PC-9 (cell line): ENCODE results near the gene GZMM. TPM values are rescaled to one million over a fixed set of nuclear protein-coding genes. Genes with fewer than 3 reads are reported as not detected.

Experiments used
- BruUV-seq: library from RNA; stranded (reverse); fragments of 400-500 nt; replicated peaks from 2 replicates; lab custom pipeline; 2021; lab: Mats Ljungman, UMichigan
- CTCF ChIA-PET: fragments of 300-600 bp; sonication (Branson Sonifier 250); formaldehyde crosslinking; loops from one replicate; lab custom pipeline; 2022; ENCODE audit warnings: antibody characterized with exemption; lab: Charles Lee
- POLR2A ChIA-PET: fragments of 300-600 bp; sonication (Branson Sonifier 250); formaldehyde crosslinking; loops from one replicate; lab custom pipeline; 2022; ENCODE audit warnings: antibody characterized with exemption; ENCODE audit not compliant: unreplicated experiment; lab: Charles Lee
- DNase-seq, 2 experiments: peaks; one replicate each; pipeline versions ENCODE4 v3.0.0 to v3.0.0-alpha.2; 2015 to 2022; ENCODE audit warnings: mixed read lengths in 1 of 2
- H2AFZ ChIP-seq: fragments of 200-600 bp; sonication (generic); 2 replicates; pipeline ENCODE4 v1.8.1; 2017; ENCODE audit warnings: antibody characterized with exemption
- H3F3A ChIP-seq: fragments of 200-600 bp; sonication (generic); 2 replicates; pipeline ENCODE4 v1.8.1; 2017; ENCODE audit warnings: antibody characterized with exemption, mild to moderate bottlenecking, low read depth; ENCODE audit not compliant: insufficient read depth
- H3K27ac ChIP-seq: fragments of 200-600 bp; sonication (generic); 2 replicates; pipeline ENCODE4 v1.6.1; 2016; ENCODE audit warnings: mixed run types
- H3K27me3 ChIP-seq: fragments of 200-600 bp; sonication (generic); 2 replicates; pipeline ENCODE4 v1.6.1; 2016; ENCODE audit warnings: low read depth, mixed run types; ENCODE audit not compliant: insufficient read depth
- H3K36me3 ChIP-seq: fragments of 200-600 bp; sonication (generic); 2 replicates; pipeline ENCODE4 v1.6.1; 2016; ENCODE audit warnings: low read depth, mixed run types
- H3K4me1 ChIP-seq: fragments of 200-600 bp; sonication (generic); replicated peaks from 2 replicates; pipeline ENCODE4 v1.6.1; 2016; ENCODE audit warnings: mixed run types; ENCODE audit not compliant: insufficient read depth
- H3K4me2 ChIP-seq: fragments of 200-600 bp; sonication (generic); 2 replicates; pipeline ENCODE4 v1.6.1; 2017; ENCODE audit warnings: mixed run types
- H3K4me3 ChIP-seq: fragments of 200-600 bp; sonication (generic); 2 replicates; pipeline ENCODE4 v1.6.1; 2016; ENCODE audit warnings: mixed run types
- H3K79me2 ChIP-seq: fragments of 200-600 bp; sonication (generic); 2 replicates; pipeline ENCODE4 v1.6.1; 2017; ENCODE audit warnings: low read depth, mixed run types
- H3K9me2 ChIP-seq: fragments of 200-600 bp; sonication (generic); 2 replicates; pipeline ENCODE4 v1.8.1; 2017; ENCODE audit warnings: mild to moderate bottlenecking; ENCODE audit not compliant: insufficient read depth
- H3K9me3 ChIP-seq: fragments of 200-600 bp; sonication (generic); 2 replicates; pipeline ENCODE4 v1.8.1; 2016; ENCODE audit warnings: low read depth; ENCODE audit not compliant: insufficient read depth
- H4K20me1 ChIP-seq: fragments of 200-600 bp; sonication (generic); 2 replicates; pipeline ENCODE4 v1.8.1; 2017; ENCODE audit not compliant: insufficient read depth
- EZH2 ChIP-seq: fragments of 200-600 bp; sonication (generic); IDR thresholded peaks from 2 replicates; pipeline ENCODE4 v1.8.0; 2017; ENCODE audit warnings: antibody characterized with exemption, low read depth
- intact Hi-C: fragments of 100-400 bp; cut with micrococcal nuclease; formaldehyde crosslinking; loops from one replicate; pipeline ENCODE4 v1.10.0; 2022; ENCODE audit not compliant: unreplicated experiment
- total RNA-seq: library from RNA; stranded (reverse); gene quantifications from 2 replicates; pipeline ENCODE4 v1.2.3, GENCODE V29; 2021
- TF ChIP-seq, protein P1 (sequence below): fragments of 200-600 bp; sonication (generic); conservative IDR thresholded peaks from 2 replicates; pipeline ENCODE4 v1.6.1; 2017; ENCODE audit warnings: mixed run types, antibody characterized with exemption, mild to moderate bottlenecking, moderate library complexity

The GZMM gene
- total RNA-seq, 1 experiment from 2014 or later: 0.39 TPM

GRCh38 chr19:593505-593904 lies 49.7 kb downstream of the GZMM start:
- H3K4me3 ChIP-seq: no peak overlapping the region
- H3K27ac ChIP-seq: no peak overlapping the region
- peaks cover 9% of the 10 kb centered on the region; the same call in 1 of the 2 replicates for H3F3A ChIP-seq
- TF ChIP-seq, protein P1, sequence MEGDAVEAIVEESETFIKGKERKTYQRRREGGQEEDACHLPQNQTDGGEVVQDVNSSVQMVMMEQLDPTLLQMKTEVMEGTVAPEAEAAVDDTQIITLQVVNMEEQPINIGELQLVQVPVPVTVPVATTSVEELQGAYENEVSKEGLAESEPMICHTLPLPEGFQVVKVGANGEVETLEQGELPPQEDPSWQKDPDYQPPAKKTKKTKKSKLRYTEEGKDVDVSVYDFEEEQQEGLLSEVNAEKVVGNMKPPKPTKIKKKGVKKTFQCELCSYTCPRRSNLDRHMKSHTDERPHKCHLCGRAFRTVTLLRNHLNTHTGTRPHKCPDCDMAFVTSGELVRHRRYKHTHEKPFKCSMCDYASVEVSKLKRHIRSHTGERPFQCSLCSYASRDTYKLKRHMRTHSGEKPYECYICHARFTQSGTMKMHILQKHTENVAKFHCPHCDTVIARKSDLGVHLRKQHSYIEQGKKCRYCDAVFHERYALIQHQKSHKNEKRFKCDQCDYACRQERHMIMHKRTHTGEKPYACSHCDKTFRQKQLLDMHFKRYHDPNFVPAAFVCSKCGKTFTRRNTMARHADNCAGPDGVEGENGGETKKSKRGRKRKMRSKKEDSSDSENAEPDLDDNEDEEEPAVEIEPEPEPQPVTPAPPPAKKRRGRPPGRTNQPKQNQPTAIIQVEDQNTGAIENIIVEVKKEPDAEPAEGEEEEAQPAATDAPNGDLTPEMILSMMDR: no peak
- TF ChIP-seq EZH2: no peak
- CTCF ChIA-PET: no interaction called here
- H2AFZ ChIP-seq: no peak overlapping the region
- intact Hi-C loops: no loop called here
- no peaks in the 10 kb centered on the region for H3K36me3 ChIP-seq
- no peaks in the 10 kb centered on the region for H3K9me3 ChIP-seq
- no peak overlapping the region for H3K4me2 ChIP-seq
- H3K9me2 ChIP-seq: no peaks in the 10 kb centered on the region
- H3K79me2 ChIP-seq: no peaks in the 10 kb centered on the region
- BruUV-seq: no TSS peak
- POLR2A ChIA-PET: no interaction called here
- peaks cover 6% of the 10 kb centered on the region for H4K20me1 ChIP-seq
- H3K27me3 ChIP-seq: peaks cover 31% of the 10 kb centered on the region
- DNase-seq: no peak
- H3K4me1 ChIP-seq: peaks cover 8% of the 10 kb centered on the region; the same call in 1 of the 2 replicates

DNA sequence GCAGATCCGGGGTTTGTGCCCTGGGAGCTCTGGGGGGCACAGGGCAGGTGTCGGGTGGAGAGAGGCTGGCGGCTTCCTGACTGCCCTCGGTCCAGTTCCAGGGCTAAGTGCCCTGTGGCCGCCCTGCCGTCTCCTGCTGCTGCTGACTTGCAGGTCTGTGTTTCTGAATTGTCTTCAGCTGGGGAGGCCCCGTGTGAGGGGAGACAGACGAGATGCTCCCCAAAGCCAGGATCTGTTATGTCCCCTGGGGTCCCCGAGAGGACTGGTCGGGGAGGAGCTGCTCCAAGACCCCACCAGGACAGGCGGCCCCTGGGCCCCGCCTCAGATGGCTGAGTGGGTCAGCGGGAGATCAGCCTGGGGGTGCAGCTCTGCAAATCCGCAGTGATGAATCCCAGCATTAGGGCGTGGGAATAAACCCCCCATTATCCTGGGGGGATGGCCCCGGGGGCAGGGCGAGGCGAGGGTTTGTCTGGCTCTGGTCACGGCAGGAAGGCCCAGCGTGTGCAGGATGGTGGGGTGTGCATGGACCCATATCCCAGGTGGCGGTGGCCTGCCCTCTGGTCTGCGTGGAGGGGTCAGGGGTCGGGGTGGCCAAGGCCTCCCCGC lies 50.5 kb downstream of the GZMM start:
- ChIA-PET CTCF (no interaction called here), POLR2A (no interaction called here)
- no peaks in the 10 kb centered on the region for H3K9me3 ChIP-seq
- no peak overlapping the region for H3K4me2 ChIP-seq
- intact Hi-C loops: no loop called here
- no peak for TF ChIP-seq EZH2
- TF ChIP-seq, protein P1: no peak
- no peaks in the 10 kb centered on the region for H3K79me2 ChIP-seq
- H4K20me1 ChIP-seq: peaks cover 6% of the 10 kb centered on the region; the same call in 1 of the 2 replicates
- peaks cover 22% of the 10 kb centered on the region for H3K27me3 ChIP-seq
- no peak overlapping the region for H2AFZ ChIP-seq
- no peak overlapping the region for H3K4me3 ChIP-seq
- no peaks in the 10 kb centered on the region; the same call in 1 of the 2 replicates for H3F3A ChIP-seq
- no peaks in the 10 kb centered on the region for H3K36me3 ChIP-seq
- H3K9me2 ChIP-seq: no peaks in the 10 kb centered on the region
- 0 out of 2 replicates have a peak, but pooled peaks cover under 1% of the 10 kb centered on the region for H3K4me1 ChIP-seq
- BruUV-seq: no TSS peak
- no peak overlapping the region for H3K27ac ChIP-seq
- no peak for DNase-seq

DNA sequence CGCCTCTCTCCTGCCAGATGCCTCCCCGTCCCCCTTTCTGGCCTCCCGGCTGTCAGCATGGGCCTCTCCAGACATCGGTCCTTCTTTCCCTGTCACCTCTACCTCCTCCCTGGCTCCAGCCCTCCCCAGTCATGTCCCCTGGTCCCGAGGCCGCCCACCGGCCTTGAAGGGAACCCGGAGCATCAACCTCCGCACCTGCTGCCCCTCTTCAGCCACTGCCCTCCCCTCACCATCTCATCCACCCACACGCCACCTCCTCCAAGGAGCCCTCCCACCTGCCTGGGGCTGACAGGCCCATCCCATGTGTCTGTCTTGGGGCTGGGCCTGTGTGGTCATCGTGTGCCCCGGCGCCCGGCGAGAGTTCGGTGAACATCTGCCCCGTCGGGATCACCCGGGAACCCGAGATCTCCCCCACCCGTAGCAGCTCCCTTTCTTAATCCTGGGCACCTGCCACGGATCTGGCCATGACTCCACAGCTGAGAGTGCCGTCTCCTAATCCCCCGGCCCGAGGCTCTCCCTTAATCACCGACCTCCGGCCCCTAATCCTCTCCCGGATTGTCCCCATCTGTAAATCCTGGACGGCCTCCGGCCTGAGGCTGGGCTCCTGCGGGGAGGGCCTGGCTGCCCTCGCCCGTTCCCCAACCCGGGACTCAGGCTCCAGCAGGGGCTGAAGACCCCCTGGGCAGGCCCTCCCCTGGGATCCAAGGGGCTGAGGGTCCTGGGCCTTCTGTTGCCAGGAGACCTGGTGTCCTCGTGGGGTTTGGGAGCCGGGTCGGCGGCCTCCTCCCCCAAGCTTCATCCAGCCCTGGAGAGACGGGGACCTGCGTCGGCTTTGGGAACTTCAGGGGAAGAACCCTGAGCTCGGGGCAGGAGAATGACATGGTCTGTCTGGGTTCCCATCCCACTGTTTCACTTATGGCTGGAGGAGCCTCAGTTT lies 51.7 kb downstream of the GZMM start:
- DNase-seq: no peak
- Histone ChIP-seq H3K79me2 (no peaks in the 10 kb centered on the region), H3K36me3 (no peaks in the 10 kb centered on the region), H3K9me3 (no peaks in the 10 kb centered on the region), H3K4me3 (no peak overlapping the region), H3K9me2 (no peaks in the 10 kb centered on the region), H3K27ac (no peak overlapping the region), H2AFZ (no peak overlapping the region), H3K27me3 (peaks cover 22% of the 10 kb centered on the region), H4K20me1 (peaks cover 6% of the 10 kb centered on the region; the same call in 1 of the 2 replicates), H3K4me1 (no peaks in the 10 kb centered on the region), H3K4me2 (no peak overlapping the region), H3F3A (no peaks in the 10 kb centered on the region)
- TF ChIP-seq, protein P1: no peak
- no TSS peak for BruUV-seq
- intact Hi-C loops: no loop called here
- CTCF ChIA-PET: no interaction called here
- POLR2A ChIA-PET: no interaction called here
